Putamen (tissue), 1 donor: Measurements from ENCODE around the gene TRIM7.
"Not testable (repeated sequence)": the region's sequence is repeated elsewhere in the genome, so short reads cannot be mapped to it uniquely, and the experiment has no call there.

Experiments used
- DNase-seq: peaks from one replicate; pipeline ENCODE4 v3.0.0-alpha.2; 2016; ENCODE audit warnings: low spot score

TRIM7 gene

GRCh38 chr5:181212934-181213333 is 7.9 kb upstream of the TRIM7 start:
- DNase-seq = no peak

- DNase-seq = no peak
Measured at GRCh38 chr5:181212080-181212479, 7.1 kb upstream of the TRIM7 start.

GRCh38 chr5:181211208-181211607 is 6.2 kb upstream of the TRIM7 start:
- no peak for DNase-seq

- DNase-seq = not testable (repeated sequence)
Measured at GRCh38 chr5:181210698-181211097, 5.7 kb upstream of the TRIM7 start.

GRCh38 chr5:181210148-181210547 is 5.2 kb upstream of the TRIM7 start:
- not testable (repeated sequence) for DNase-seq

GRCh38 chr5:181209006-181209405 is 4.0 kb upstream of the TRIM7 start:
- not testable (repeated sequence) for DNase-seq

GRCh38 chr5:181207960-181208253 is 2.9 kb upstream of the TRIM7 start:
- DNase-seq = no peak

- DNase-seq = peak; percentile 85
Measured at GRCh38 chr5:181207214-181207959, 2.4 kb upstream of the TRIM7 start.

GRCh38 chr5:181205761-181206649 is 1.0 kb upstream of the TRIM7 start:
- DNase-seq = no peak

GRCh38 chr5:181204113-181204825 is 727 bp downstream of the TRIM7 start:
- DNase-seq = no peak

GRCh38 chr5:181203777-181204112 is 1.3 kb downstream of the TRIM7 start:
- no peak for DNase-seq

- DNase-seq = no peak
Measured at GRCh38 chr5:181203093-181203711, 1.8 kb downstream of the TRIM7 start.

- DNase-seq = no peak
Measured at GRCh38 chr5:181200816-181201215, 4.2 kb downstream of the TRIM7 start.

- no peak for DNase-seq
Measured at GRCh38 chr5:181199881-181200638, 4.9 kb downstream of the TRIM7 start.

- no peak for DNase-seq
Measured at GRCh38 chr5:181198905-181199519, 6.0 kb downstream of the TRIM7 start.

GRCh38 chr5:181198106-181198685 is 6.8 kb downstream of the TRIM7 start:
- no peak for DNase-seq

GRCh38 chr5:181197326-181197951 is 7.6 kb downstream of the TRIM7 start:
- DNase-seq = no peak

- no peak for DNase-seq
Measured at GRCh38 chr5:181195249-181195761, 9.7 kb downstream of the TRIM7 start.

- no peak for DNase-seq
Measured at GRCh38 chr5:181194489-181195248, 10.3 kb downstream of the TRIM7 start.
